Thymus (tissue), 11 donors: ENCODE data around the gene C19orf81. TPM values are rescaled to one million over a fixed set of nuclear protein-coding genes. Genes with fewer than 3 reads are reported as not detected.

Experiments used
- DNase-seq, 9 donors: peaks; one replicate each; pipeline ENCODE4 v3.0.0-alpha.2; 2013; ENCODE audit warnings: low spot score in 9 of 9, low read depth in 6 of 9, missing footprints in 1 of 9
- H3K27ac ChIP-seq, 2 donors: one replicate each; pipeline ENCODE4 v1.5.1; 2013; ENCODE audit warnings: control low read depth in 1 of 2, low read depth in 1 of 2, low read length in 1 of 2, mild to moderate bottlenecking in 1 of 2, moderate library complexity in 1 of 2
- H3K27me3 ChIP-seq, 2 donors: one replicate each; pipeline ENCODE4 v1.5.1; 2013; ENCODE audit warnings: low read length in 1 of 2; ENCODE audit not compliant: control insufficient read depth in 2 of 2, insufficient read depth in 1 of 2
- H3K36me3 ChIP-seq, 2 donors: one replicate each; pipeline ENCODE4 v1.5.1; 2013; ENCODE audit warnings: low read length in 1 of 2, mild to moderate bottlenecking in 1 of 2, moderate library complexity in 1 of 2; ENCODE audit not compliant: control insufficient read depth in 2 of 2, insufficient read depth in 2 of 2
- H3K4me1 ChIP-seq, 2 donors: one replicate each; pipeline ENCODE4 v1.5.1; 2013; ENCODE audit warnings: low read length in 2 of 2; ENCODE audit not compliant: control insufficient read depth in 2 of 2, insufficient read depth in 2 of 2
- H3K4me3 ChIP-seq, 2 donors: one replicate each; pipeline ENCODE4 v1.5.1; 2013; ENCODE audit warnings: low read length in 2 of 2, control low read depth in 1 of 2, mild to moderate bottlenecking in 1 of 2
- H3K9me3 ChIP-seq, 2 donors: one replicate each; pipeline ENCODE4 v1.5.1; 2013; ENCODE audit warnings: low read length in 1 of 2, mild to moderate bottlenecking in 1 of 2; ENCODE audit not compliant: control insufficient read depth in 2 of 2, insufficient read depth in 1 of 2
- WGBS: extraction: QIAGEN DNeasy Blood & Tissue Kit; methylation state at CpG from one replicate; pipeline ENCODE4 v1.1.7; 2013; 5-methylcytosine and 5-hydroxymethylcytosine counted together
- polyA plus RNA-seq: library from polyadenylated mRNA; stranded (reverse); fragments of 200-250 nt; gene quantifications from one replicate; pipeline ENCODE4 v1.2.3, GENCODE V29; 2013
- total RNA-seq: library from RNA; stranded (reverse); fragments of 120-200 nt; gene quantifications from one replicate; pipeline ENCODE4 v1.2.4, GENCODE V29; 2013
- donor health status: healthy.

Gene C19orf81
- total and polyA plus RNA-seq, 2 donors, result 0.61 TPM; not detected in 1

- Histone ChIP-seq H3K4me3 (no peak overlapping the region), H3K36me3 (no peaks in the 10 kb centered on the region), H3K9me3 (peaks cover 0 to 3% of the 10 kb centered on the region in 2 donors), H3K4me1 (no peaks in the 10 kb centered on the region), H3K27ac (no peak overlapping the region), H3K27me3 (peaks cover 52 to 85% of the 10 kb centered on the region in 2 donors)
- 45% methylated on average over 20 of the region's 20 CpGs for whole genome bisulfite sequencing
- DNase-seq, result no peak
Measured at GRCh38 chr19:50668879-50669278, 19.6 kb downstream of the C19orf81 start.

GRCh38 chr19:50669302-50670101 is 20.3 kb downstream of the C19orf81 start:
- Histone ChIP-seq H3K36me3 (no peaks in the 10 kb centered on the region), H3K27me3 (peaks cover 52 to 87% of the 10 kb centered on the region in 2 donors)
- 50% methylated on average over 23 of the region's 23 CpGs for WGBS

GRCh38 chr19:50670102-50670380 is 20.8 kb downstream of the C19orf81 start:
- H3K4me3 ChIP-seq, result no peak overlapping the region
- no peaks in the 10 kb centered on the region for H3K36me3 ChIP-seq
- no peak overlapping the region for H3K27ac ChIP-seq
- peaks cover 50 to 82% of the 10 kb centered on the region in 2 donors for H3K27me3 ChIP-seq
- peaks cover 0 to 3% of the 10 kb centered on the region in 2 donors for H3K9me3 ChIP-seq
- no peak for DNase-seq
- WGBS, result 53% methylated on average over 5 of the region's 5 CpGs
- H3K4me1 ChIP-seq, result no peaks in the 10 kb centered on the region

More at GRCh38 chr19:50669302-50670101, 20.3 kb downstream of the C19orf81 start:
- no peaks in the 10 kb centered on the region for H3K4me1 ChIP-seq
- H3K4me3 ChIP-seq, result no peak overlapping the region
- DNase-seq, result peak in 3 of 9 donors; percentile 8 to 35 (median 20)
- no peak overlapping the region for H3K27ac ChIP-seq
- peaks cover 0 to 3% of the 10 kb centered on the region in 2 donors for H3K9me3 ChIP-seq

GRCh38 chr19:50673118-50673517 is 23.9 kb downstream of the C19orf81 start:
- 31% methylated on average over 15 of the region's 15 CpGs for WGBS

GRCh38 chr19:50676625-50677197 is 27.5 kb downstream of the C19orf81 start:
- H3K4me3 ChIP-seq, result no peak overlapping the region
- H3K27ac ChIP-seq, result no peak overlapping the region
- no peaks in the 10 kb centered on the region for H3K4me1 ChIP-seq
- H3K27me3 ChIP-seq, result peaks cover 2 to 29% of the 10 kb centered on the region in 2 donors
- no peaks in the 10 kb centered on the region for H3K9me3 ChIP-seq
- no peak for DNase-seq
- H3K36me3 ChIP-seq, result no peaks in the 10 kb centered on the region
- 76% methylated on average over 1 of the region's 1 CpG for WGBS

More at GRCh38 chr19:50673118-50673517, 23.9 kb downstream of the C19orf81 start:
- H3K27ac ChIP-seq, result no peak overlapping the region
- H3K36me3 ChIP-seq, result no peaks in the 10 kb centered on the region
- H3K4me1 ChIP-seq, result no peaks in the 10 kb centered on the region
- no peak overlapping the region for H3K4me3 ChIP-seq
- H3K27me3 ChIP-seq, result peaks cover 25 to 51% of the 10 kb centered on the region in 2 donors
- DNase-seq, result no peak
- H3K9me3 ChIP-seq, result no peaks in the 10 kb centered on the region

GRCh38 chr19:50677636-50678035 is 28.4 kb downstream of the C19orf81 start:
- Histone ChIP-seq H3K9me3 (no peaks in the 10 kb centered on the region), H3K27me3 (peaks cover 2 to 22% of the 10 kb centered on the region in 2 donors)
- no peak for DNase-seq

GRCh38 chr19:50678323-50678722 is 29.1 kb downstream of the C19orf81 start:
- no peak overlapping the region for H3K4me3 ChIP-seq
- no peak overlapping the region for H3K27ac ChIP-seq
- no peak for DNase-seq
- 57% methylated on average over 3 of the region's 3 CpGs for WGBS
- no peaks in the 10 kb centered on the region for H3K9me3 ChIP-seq
- no peaks in the 10 kb centered on the region for H3K36me3 ChIP-seq
- H3K27me3 ChIP-seq, result peaks cover 2 to 16% of the 10 kb centered on the region in 2 donors
- H3K4me1 ChIP-seq, result no peaks in the 10 kb centered on the region

More at GRCh38 chr19:50677636-50678035, 28.4 kb downstream of the C19orf81 start:
- no peak overlapping the region for H3K27ac ChIP-seq
- WGBS, result 60% methylated on average over 5 of the region's 5 CpGs
- H3K4me1 ChIP-seq, result no peaks in the 10 kb centered on the region
- H3K4me3 ChIP-seq, result no peak overlapping the region
- H3K36me3 ChIP-seq, result no peaks in the 10 kb centered on the region

GRCh38 chr19:50679177-50680125 is 30.2 kb downstream of the C19orf81 start:
- H3K36me3 ChIP-seq, result no peaks in the 10 kb centered on the region
- WGBS, result 20% methylated on average over 23 of the region's 23 CpGs
- H3K4me1 ChIP-seq, result no peaks in the 10 kb centered on the region
- H3K27ac ChIP-seq, result no peak overlapping the region
- peak in 6 of 9 donors; percentile 25 to 75 (median 54) for DNase-seq
- H3K4me3 ChIP-seq, result no peak overlapping the region
- no peaks in the 10 kb centered on the region for H3K9me3 ChIP-seq
- peaks cover 0 to 4% of the 10 kb centered on the region in 2 donors for H3K27me3 ChIP-seq
